PC-3 (cell line): ENCODE data around the gene REEP1. TPM values are rescaled to one million over a fixed set of nuclear protein-coding genes. Genes with fewer than 3 reads are reported as not detected.

ENCODE experiments used
- ATAC-seq: fragments of 200-7000 bp; cut with Tn5 transposase; 2 replicates; pipeline ENCODE4 v1.9.1; 2020; ENCODE audit warnings: mild to moderate bottlenecking, moderate library complexity
- BruUV-seq: library from RNA; stranded (reverse); fragments of 400-500 nt; replicated peaks from 2 replicates; lab custom pipeline; 2021; lab: Mats Ljungman, UMichigan
- CTCF ChIA-PET: fragments of 300-600 bp; sonication (Branson Sonifier 250); formaldehyde crosslinking; loops from one replicate; lab custom pipeline; 2022; ENCODE audit warnings: antibody characterized with exemption; lab: Charles Lee
- POLR2A ChIA-PET: fragments of 300-600 bp; sonication (Branson Sonifier 250); formaldehyde crosslinking; loops from one replicate; lab custom pipeline; 2022; ENCODE audit warnings: antibody characterized with exemption; ENCODE audit not compliant: unreplicated experiment; lab: Charles Lee
- DNase-seq: peaks from one replicate; pipeline ENCODE4 v3.0.0-alpha.2; 2015
- H2AFZ ChIP-seq: fragments of 300-600 bp; sonication (generic); 2 replicates; pipeline ENCODE4 v1.6.0; 2016; ENCODE audit warnings: antibody characterized with exemption, low read length
- H3F3A ChIP-seq: fragments of 300-600 bp; sonication (generic); one replicate; pipeline ENCODE4 v1.6.0; 2017; ENCODE audit warnings: antibody characterized with exemption, low read length, control low read depth, mild to moderate bottlenecking; ENCODE audit not compliant: unreplicated experiment
- H3K27ac ChIP-seq: fragments of 300-600 bp; sonication (generic); 2 replicates; pipeline ENCODE4 v1.5.1; 2016; ENCODE audit warnings: mild to moderate bottlenecking, low read length
- H3K27me3 ChIP-seq: fragments of 300-600 bp; sonication (generic); 2 replicates; pipeline ENCODE4 v1.6.1; 2016; ENCODE audit warnings: low read length, mixed read lengths
- H3K36me3 ChIP-seq: fragments of 300-600 bp; sonication (generic); 2 replicates; pipeline ENCODE4 v1.6.1; 2016; ENCODE audit warnings: low read depth, mixed run types, low read length, mixed read lengths
- H3K4me1 ChIP-seq: fragments of 300-600 bp; sonication (generic); 2 replicates; pipeline ENCODE4 v1.5.1; 2016; ENCODE audit warnings: low read length; ENCODE audit not compliant: insufficient read depth
- H3K4me2 ChIP-seq: fragments of 300-600 bp; sonication (generic); 2 replicates; pipeline ENCODE4 v1.6.0; 2016; ENCODE audit warnings: low read length
- H3K4me3 ChIP-seq: fragments of 300-600 bp; sonication (generic); 2 replicates; pipeline ENCODE4 v1.5.1; 2016; ENCODE audit warnings: mild to moderate bottlenecking, low read length, mixed read lengths
- H3K79me2 ChIP-seq: fragments of 300-600 bp; sonication (generic); 2 replicates; pipeline ENCODE4 v1.6.1; 2017; ENCODE audit warnings: low read length, mixed read lengths
- H3K9ac ChIP-seq: fragments of 300-600 bp; sonication (generic); 2 replicates; pipeline ENCODE4 v1.6.0; 2016; ENCODE audit warnings: mild to moderate bottlenecking, low read length
- H3K9me2 ChIP-seq: fragments of 300-600 bp; sonication (generic); replicated peaks from 2 replicates; pipeline ENCODE4 v1.6.1; 2016; ENCODE audit warnings: mixed run types, low read length, mixed read lengths
- H3K9me3 ChIP-seq: fragments of 300-600 bp; sonication (generic); 2 replicates; pipeline ENCODE4 v1.6.1; 2016; ENCODE audit warnings: low read length, mixed read lengths
- H4K20me1 ChIP-seq: fragments of 300-600 bp; sonication (generic); 2 replicates; pipeline ENCODE4 v1.6.1; 2016; ENCODE audit warnings: low read length, mixed read lengths
- EZH2 ChIP-seq: fragments of 300-600 bp; sonication (generic); IDR thresholded peaks from one replicate; pipeline ENCODE4 v1.6.1; 2017; ENCODE audit warnings: antibody characterized with exemption, mild to moderate bottlenecking, low read length; ENCODE audit not compliant: unreplicated experiment
- EZH2phosphoT487 ChIP-seq: fragments of 300-600 bp; sonication (generic); IDR thresholded peaks from 2 replicates; pipeline ENCODE4 v1.6.1; 2018; ENCODE audit warnings: mild to moderate bottlenecking, antibody characterized with exemption, low read length, borderline replicate concordance
- intact Hi-C: fragments of 100-400 bp; cut with micrococcal nuclease; formaldehyde crosslinking; loops from 2 replicates; pipeline ENCODE4 v1.9.0; 2023
- total RNA-seq: library from RNA; depleted of rRNA; stranded (reverse); fragments of >200 nt; gene quantifications from 2 replicates; pipeline ENCODE4 v1.2.3, GENCODE V29; 2014
- TF ChIP-seq, protein P1 (sequence below): fragments of 300-600 bp; sonication (generic); conservative IDR thresholded peaks from 2 replicates; pipeline ENCODE4 v1.5.1; 2017; ENCODE audit warnings: antibody characterized with exemption, low read depth, mild to moderate bottlenecking, low read length

REEP1 gene
- total RNA-seq, 1 experiment from 2014 or later = not detected

DNA sequence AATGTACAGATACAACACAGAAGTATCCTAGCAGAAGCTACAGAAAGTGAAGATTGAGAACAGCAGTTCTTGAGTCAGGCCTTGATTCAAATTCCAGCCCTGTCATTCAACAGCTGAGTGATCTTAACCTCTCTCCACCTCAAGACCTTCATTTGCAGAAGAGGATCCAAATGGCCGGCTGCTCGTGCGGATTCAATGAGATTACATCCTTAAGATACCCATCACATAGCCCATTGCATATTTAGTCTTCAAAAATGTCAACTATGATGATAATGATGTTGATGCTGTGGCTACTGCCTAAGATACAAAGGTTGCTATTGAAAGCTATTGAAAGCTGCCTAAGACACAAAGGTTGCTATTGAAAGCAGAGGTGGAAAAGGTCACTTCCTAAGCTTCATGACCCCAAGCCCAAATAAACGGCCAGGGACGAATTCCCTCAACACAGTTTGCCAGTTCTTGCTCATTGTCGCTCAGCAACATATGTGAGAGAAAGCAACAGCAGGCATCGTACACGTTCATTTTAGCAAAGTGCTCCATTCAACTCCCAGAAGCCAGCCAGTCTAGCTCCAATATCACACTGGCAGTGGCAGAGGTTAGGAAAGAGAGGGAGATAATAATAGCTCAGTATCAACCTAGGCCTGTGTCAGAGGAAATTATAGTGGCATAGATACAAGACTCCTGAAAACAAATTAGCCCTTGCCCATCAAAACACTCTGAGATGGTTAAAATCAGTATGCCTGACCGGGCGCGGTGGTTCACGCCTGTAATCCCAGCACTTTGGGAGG, 102.0 kb downstream of the REEP1 start:
- no peaks in the 10 kb centered on the region for H3K9me3 ChIP-seq
- ChIA-PET CTCF (no interaction called here), POLR2A (no interaction called here)
- intact Hi-C loops = no loop called here
- no peak overlapping the region for H2AFZ ChIP-seq
- no peak overlapping the region for H3K27ac ChIP-seq
- H3K4me2 ChIP-seq = no peak overlapping the region
- H3F3A ChIP-seq = no peaks in the 10 kb centered on the region
- H3K27me3 ChIP-seq = peaks cover 33% of the 10 kb centered on the region
- DNase-seq (no peak), ATAC-seq (no peak)
- no peaks in the 10 kb centered on the region for H3K9me2 ChIP-seq
- no peaks in the 10 kb centered on the region for H3K79me2 ChIP-seq
- BruUV-seq = no TSS peak
- H3K4me3 ChIP-seq = no peak overlapping the region
- H3K4me1 ChIP-seq = no peaks in the 10 kb centered on the region
- TF ChIP-seq, protein P1, sequence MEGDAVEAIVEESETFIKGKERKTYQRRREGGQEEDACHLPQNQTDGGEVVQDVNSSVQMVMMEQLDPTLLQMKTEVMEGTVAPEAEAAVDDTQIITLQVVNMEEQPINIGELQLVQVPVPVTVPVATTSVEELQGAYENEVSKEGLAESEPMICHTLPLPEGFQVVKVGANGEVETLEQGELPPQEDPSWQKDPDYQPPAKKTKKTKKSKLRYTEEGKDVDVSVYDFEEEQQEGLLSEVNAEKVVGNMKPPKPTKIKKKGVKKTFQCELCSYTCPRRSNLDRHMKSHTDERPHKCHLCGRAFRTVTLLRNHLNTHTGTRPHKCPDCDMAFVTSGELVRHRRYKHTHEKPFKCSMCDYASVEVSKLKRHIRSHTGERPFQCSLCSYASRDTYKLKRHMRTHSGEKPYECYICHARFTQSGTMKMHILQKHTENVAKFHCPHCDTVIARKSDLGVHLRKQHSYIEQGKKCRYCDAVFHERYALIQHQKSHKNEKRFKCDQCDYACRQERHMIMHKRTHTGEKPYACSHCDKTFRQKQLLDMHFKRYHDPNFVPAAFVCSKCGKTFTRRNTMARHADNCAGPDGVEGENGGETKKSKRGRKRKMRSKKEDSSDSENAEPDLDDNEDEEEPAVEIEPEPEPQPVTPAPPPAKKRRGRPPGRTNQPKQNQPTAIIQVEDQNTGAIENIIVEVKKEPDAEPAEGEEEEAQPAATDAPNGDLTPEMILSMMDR = no peak
- no peak for TF ChIP-seq EZH2
- H4K20me1 ChIP-seq = no peaks in the 10 kb centered on the region
- no peaks in the 10 kb centered on the region for H3K36me3 ChIP-seq
- no peak overlapping the region for H3K9ac ChIP-seq

DNA sequence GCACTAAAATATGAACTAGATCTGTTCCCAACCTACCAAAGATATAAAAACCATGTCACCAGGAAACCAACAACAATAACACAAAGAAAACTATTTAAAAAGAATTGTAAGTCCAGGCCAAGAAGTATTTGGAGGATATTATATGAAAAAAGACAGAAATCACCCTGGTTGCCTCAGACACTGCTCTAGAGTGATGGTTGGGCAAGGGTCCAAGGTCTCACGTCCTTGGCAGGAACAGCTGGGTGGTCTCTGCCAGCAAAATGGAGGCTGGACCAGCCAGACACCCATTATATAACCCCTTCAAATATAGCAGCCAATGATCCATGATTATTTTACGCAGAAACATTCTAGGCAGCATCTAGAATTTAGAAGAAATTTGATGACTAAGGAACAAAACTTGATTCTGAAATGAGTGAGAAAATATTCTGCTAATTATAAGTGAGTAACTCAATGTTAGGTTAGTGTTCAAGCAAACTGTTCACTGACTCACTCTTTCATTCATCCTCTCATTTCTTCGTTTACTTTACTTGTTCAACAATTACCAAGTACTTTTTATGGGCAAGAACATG, 102.8 kb downstream of the REEP1 start:
- BruUV-seq = no TSS peak
- Histone ChIP-seq H3K4me3 (no peak overlapping the region), H3K9me2 (no peaks in the 10 kb centered on the region), H4K20me1 (no peaks in the 10 kb centered on the region), H3K36me3 (no peaks in the 10 kb centered on the region), H3K4me2 (no peak overlapping the region), H3K4me1 (no peaks in the 10 kb centered on the region), H2AFZ (no peak overlapping the region), H3K9ac (no peak overlapping the region), H3K27me3 (peaks cover 26% of the 10 kb centered on the region), H3K9me3 (no peaks in the 10 kb centered on the region), H3F3A (no peaks in the 10 kb centered on the region), H3K27ac (no peak overlapping the region), H3K79me2 (no peaks in the 10 kb centered on the region)
- TF ChIP-seq, protein P1 = no peak
- no peak for ATAC-seq
- no peak for DNase-seq
- CTCF ChIA-PET = no interaction called here
- POLR2A ChIA-PET = no interaction called here
- intact Hi-C loops = no loop called here

DNA sequence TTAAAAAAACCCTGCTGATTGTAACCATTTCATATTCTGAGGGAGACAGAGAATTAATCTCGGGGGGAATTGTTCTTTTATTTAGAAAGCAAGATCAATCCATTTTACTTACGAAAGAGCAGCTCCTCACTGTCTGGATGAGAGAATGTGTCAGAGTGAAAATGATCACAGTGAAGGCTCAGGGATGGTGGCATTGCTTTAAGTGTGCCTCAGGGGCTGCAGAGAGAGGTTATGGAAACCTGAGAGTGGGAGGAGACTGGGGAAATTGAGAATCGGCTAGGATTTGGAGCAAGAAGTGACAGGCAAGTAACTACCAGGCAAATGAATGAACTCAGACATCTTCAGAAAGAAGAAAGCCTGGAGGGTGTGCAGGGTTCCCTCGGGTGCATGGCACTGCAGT, 104.0 kb downstream of the REEP1 start:
- H3K27ac ChIP-seq = no peak overlapping the region
- H3K9me3 ChIP-seq = no peaks in the 10 kb centered on the region
- no peak overlapping the region for H3K4me2 ChIP-seq
- no peaks in the 10 kb centered on the region for H3K9me2 ChIP-seq
- no peaks in the 10 kb centered on the region for H4K20me1 ChIP-seq
- TF ChIP-seq, protein P1 = no peak
- TF ChIP-seq EZH2phosphoT487 (no peak), EZH2 (no peak)
- H3K36me3 ChIP-seq = no peaks in the 10 kb centered on the region
- intact Hi-C loops = no loop called here
- ATAC-seq = no peak
- no peak overlapping the region for H3K4me3 ChIP-seq
- H3K27me3 ChIP-seq = peaks cover 14% of the 10 kb centered on the region
- DNase-seq = no peak
- BruUV-seq = no TSS peak
- ChIA-PET POLR2A (no interaction called here), CTCF (no interaction called here)
- no peaks in the 10 kb centered on the region for H3K4me1 ChIP-seq
- no peaks in the 10 kb centered on the region for H3F3A ChIP-seq
- H2AFZ ChIP-seq = no peak overlapping the region
- no peak overlapping the region for H3K9ac ChIP-seq
- H3K79me2 ChIP-seq = no peaks in the 10 kb centered on the region
